Liver (tissue), 9 donors: ENCODE results near the gene TSPEAR. TPM values are rescaled to one million over a fixed set of nuclear protein-coding genes. Genes with fewer than 3 reads are reported as not detected.

Experiments
- DNase-seq: peaks from one replicate; pipeline ENCODE4 v3.0.0-alpha.2; 2017; ENCODE audit warnings: low spot score
- H3K27ac ChIP-seq, 2 donors: one replicate each; pipeline ENCODE4 v1.7.0; 2013; ENCODE audit warnings: inconsistent platforms in 2 of 2, low read length in 2 of 2, control low read depth in 1 of 2, low read depth in 1 of 2, mild to moderate bottlenecking in 1 of 2
- H3K27me3 ChIP-seq, 4 donors: one replicate each; pipeline versions ENCODE4 v1.6.1 to v1.7.0; 2013; ENCODE audit warnings: low read length in 3 of 4, inconsistent platforms in 1 of 4, mild to moderate bottlenecking in 1 of 4, moderate library complexity in 1 of 4; ENCODE audit not compliant: control insufficient read depth in 4 of 4, insufficient read depth in 4 of 4
- H3K36me3 ChIP-seq, 4 donors: one replicate each; pipeline versions ENCODE4 v1.6.1 to v1.7.0; 2013; ENCODE audit warnings: low read length in 3 of 4, mild to moderate bottlenecking in 3 of 4, low read depth in 1 of 4, moderate library complexity in 1 of 4; ENCODE audit not compliant: control insufficient read depth in 4 of 4, insufficient read depth in 3 of 4
- H3K4me1 ChIP-seq, 4 donors: one replicate each; pipeline versions ENCODE4 v1.6.1 to v1.7.0; 2013; ENCODE audit warnings: low read length in 3 of 4, mild to moderate bottlenecking in 3 of 4, moderate library complexity in 1 of 4; ENCODE audit not compliant: control insufficient read depth in 4 of 4, insufficient read depth in 4 of 4
- H3K4me3 ChIP-seq, 3 donors: one replicate each; pipeline versions ENCODE4 v1.6.1 to v1.7.0; 2013; ENCODE audit warnings: low read length in 3 of 3, control low read depth in 1 of 3, low read depth in 1 of 3, mild to moderate bottlenecking in 1 of 3
- H3K9ac ChIP-seq, 2 donors: one replicate each; pipeline ENCODE4 v1.7.0; 2013; ENCODE audit warnings: low read length in 2 of 2, mild to moderate bottlenecking in 2 of 2, moderate library complexity in 2 of 2, control low read depth in 1 of 2, low read depth in 1 of 2
- H3K9me3 ChIP-seq, 4 donors: one replicate each; pipeline versions ENCODE4 v1.6.1 to v1.7.0; 2013; ENCODE audit warnings: low read length in 3 of 4; ENCODE audit not compliant: control insufficient read depth in 4 of 4
- CTCF ChIP-seq: fragments of 150-350 bp; IDR thresholded peaks from 2 replicates; pipeline ENCODE4 v1.5.1; 2017; ENCODE audit warnings: improper control_type of control experiment, low read depth, low read length; ENCODE audit not compliant: missing input control
- EGR1 ChIP-seq, 2 donors: IDR thresholded peaks; 2 replicates each; pipeline ENCODE4 v1.6.1; 2016 to 2018; ENCODE audit warnings: antibody characterized with exemption in 2 of 2, low read depth in 2 of 2
- FOXA1 ChIP-seq: IDR thresholded peaks from 2 replicates; pipeline ENCODE4 v1.6.1; 2016; ENCODE audit warnings: antibody characterized with exemption
- FOXA2 ChIP-seq: IDR thresholded peaks from 2 replicates; pipeline ENCODE4 v1.6.1; 2016; ENCODE audit warnings: antibody characterized with exemption
- GABPA ChIP-seq, 2 donors: IDR thresholded peaks in 1 of 2; conservative IDR thresholded peaks in 1 of 2; 2 replicates each; pipeline ENCODE4 v1.6.1; 2016; ENCODE audit warnings: antibody characterized with exemption in 2 of 2, mild to moderate bottlenecking in 1 of 2, moderate library complexity in 1 of 2
- HNF4A ChIP-seq, 2 donors: conservative IDR thresholded peaks; 2 replicates each; pipeline ENCODE4 v1.6.1; 2016; ENCODE audit warnings: antibody characterized with exemption in 2 of 2, mild to moderate bottlenecking in 2 of 2
- HNF4G ChIP-seq: IDR thresholded peaks from 2 replicates; pipeline ENCODE4 v1.6.1; 2016; ENCODE audit warnings: antibody characterized with exemption
- JUND ChIP-seq, 2 donors: IDR thresholded peaks; 2 replicates each; pipeline ENCODE4 v1.6.1; 2016; ENCODE audit warnings: antibody characterized with exemption in 2 of 2
- NR2F2 ChIP-seq: IDR thresholded peaks from 2 replicates; pipeline ENCODE4 v1.6.1; 2016; ENCODE audit warnings: antibody characterized with exemption
- RAD21 ChIP-seq, 2 donors: IDR thresholded peaks; 2 replicates each; pipeline ENCODE4 v1.6.1; 2016; ENCODE audit warnings: antibody characterized with exemption in 2 of 2, mild to moderate bottlenecking in 2 of 2
- REST ChIP-seq: IDR thresholded peaks from 2 replicates; pipeline ENCODE4 v1.6.1; 2016; ENCODE audit warnings: antibody characterized with exemption, mild to moderate bottlenecking
- RXRA ChIP-seq, 2 donors: IDR thresholded peaks; 2 replicates each; pipeline ENCODE4 v1.6.1; 2017 to 2018; ENCODE audit warnings: antibody characterized with exemption in 2 of 2, mild to moderate bottlenecking in 1 of 2
- SP1 ChIP-seq: IDR thresholded peaks from 2 replicates; pipeline ENCODE4 v1.6.1; 2018; ENCODE audit warnings: antibody characterized with exemption, mild to moderate bottlenecking
- TAF1 ChIP-seq: conservative IDR thresholded peaks from 2 replicates; pipeline ENCODE4 v1.6.1; 2016; ENCODE audit warnings: antibody characterized with exemption, mild to moderate bottlenecking
- YY1 ChIP-seq: IDR thresholded peaks from 2 replicates; pipeline ENCODE4 v1.6.1; 2016; ENCODE audit warnings: antibody characterized with exemption, mild to moderate bottlenecking
- ZBTB33 ChIP-seq: IDR thresholded peaks from 2 replicates; pipeline ENCODE4 v1.6.1; 2016; ENCODE audit warnings: antibody characterized with exemption
- WGBS: extraction: QIAGEN DNeasy Blood & Tissue Kit; methylation state at CpG from one replicate; pipeline ENCODE4 v1.1.7; 2013; 5-methylcytosine and 5-hydroxymethylcytosine counted together
- polyA plus RNA-seq, 2 donors: library from polyadenylated mRNA; stranded (reverse) in 1 of 2; unstranded in 1 of 2; fragments of 200-250 nt in 1 of 2; fragments of >200 nt in 1 of 2; fragmentation: Nextera tagmentation in 1 of 2; extraction: Ambion mirVana in 1 of 2; gene quantifications; one replicate each; pipeline versions ENCODE4 v1.2.1 to v1.2.3, GENCODE V29; 2013 to 2015
- total RNA-seq, 2 donors: library from RNA; depleted of rRNA; stranded (reverse); fragments of >200 nt; gene quantifications; one replicate each; pipeline ENCODE4 v1.2.3, GENCODE V29; 2014
- TF ChIP-seq, protein P1 (sequence below): IDR thresholded peaks from 2 replicates; pipeline ENCODE4 v1.6.1; 2016; ENCODE audit warnings: antibody characterized with exemption
- TF ChIP-seq, protein P2 (sequence below): IDR thresholded peaks from 2 replicates; pipeline ENCODE4 v1.6.1; 2016; ENCODE audit warnings: antibody characterized with exemption
- donor health status: healthy.
- donor health status: healthy.
- donor health status: healthy.
- donor health status: healthy.
- donor health status: healthy.

The TSPEAR gene
- total and polyA plus RNA-seq, 4 donors, result under 0.01 to 0.14 (median 0.01) TPM; not detected in 1

DNA sequence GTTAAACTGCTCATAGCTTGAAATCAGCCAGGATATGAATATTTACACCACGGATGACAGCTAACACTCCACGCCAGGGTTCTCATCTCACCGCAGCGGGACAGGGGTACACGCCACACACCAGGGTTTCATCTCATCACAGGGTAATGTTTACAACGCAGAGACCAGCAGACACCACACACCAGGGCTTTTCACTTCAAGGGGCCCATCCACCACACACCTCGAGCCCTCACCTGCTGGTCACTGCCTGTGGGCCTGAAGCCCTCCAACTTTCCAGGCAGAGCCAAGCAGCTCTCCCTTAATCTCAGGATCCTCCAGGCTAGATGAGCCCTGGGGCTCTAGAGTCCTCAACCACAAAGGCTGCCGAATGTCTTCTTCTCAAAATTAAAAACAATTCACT, 15.7 kb downstream of the TSPEAR start:
- Histone ChIP-seq H3K4me3 (no peak overlapping the region), H3K9ac (no peak overlapping the region), H3K36me3 (no peaks in the 10 kb centered on the region), H3K27ac (no peak overlapping the region), H3K4me1 (no peaks in the 10 kb centered on the region), H3K27me3 (peaks cover 0 to 12% (median 5%) of the 10 kb centered on the region in 4 donors), H3K9me3 (peaks cover 0 to 18% (median 2%) of the 10 kb centered on the region in 4 donors)
- 77% methylated on average over 8 of the region's 8 CpGs for WGBS
- DNase-seq, result peak; percentile 8
- TF ChIP-seq, protein P1, sequence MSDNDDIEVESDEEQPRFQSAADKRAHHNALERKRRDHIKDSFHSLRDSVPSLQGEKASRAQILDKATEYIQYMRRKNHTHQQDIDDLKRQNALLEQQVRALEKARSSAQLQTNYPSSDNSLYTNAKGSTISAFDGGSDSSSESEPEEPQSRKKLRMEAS, result no peak
- TF ChIP-seq CTCF (no peak), FOXA1 (no peak), GABPA (IDR thresholded peaks at IDR 0.05 in 1 of 2, conservative IDR thresholded peaks at IDR 0.05 in 1 of 2) (no peak), TAF1 (no peak), ZBTB33 (no peak), SP1 (no peak), HNF4G (no peak), HNF4A (conservative IDR thresholded peaks at IDR 0.05) (no peak), NR2F2 (no peak), RXRA (IDR thresholded peaks at IDR 0.05) (no peak), JUND (IDR thresholded peaks at IDR 0.05) (no peak), YY1 (no peak), REST (no peak), EGR1 (IDR thresholded peaks at IDR 0.05; ENCODE audit: low read depth in 2 of 2) (no peak)
- TF ChIP-seq, protein P2, sequence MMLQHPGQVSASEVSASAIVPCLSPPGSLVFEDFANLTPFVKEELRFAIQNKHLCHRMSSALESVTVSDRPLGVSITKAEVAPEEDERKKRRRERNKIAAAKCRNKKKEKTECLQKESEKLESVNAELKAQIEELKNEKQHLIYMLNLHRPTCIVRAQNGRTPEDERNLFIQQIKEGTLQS, result no peak

GRCh38 chr21:44695184-44695583, 16.2 kb downstream of the TSPEAR start:
- Histone ChIP-seq H3K27ac (no peak overlapping the region), H3K27me3 (peaks cover 0 to 10% (median 4%) of the 10 kb centered on the region in 4 donors), H3K9me3 (peaks cover 0 to 18% (median 2%) of the 10 kb centered on the region in 4 donors), H3K36me3 (no peaks in the 10 kb centered on the region), H3K4me1 (no peaks in the 10 kb centered on the region), H3K4me3 (no peak overlapping the region), H3K9ac (no peak overlapping the region)
- no peak for DNase-seq
- 58% methylated on average over 8 of the region's 8 CpGs for WGBS
- TF ChIP-seq REST (no peak), YY1 (no peak), CTCF (no peak), NR2F2 (no peak), FOXA2 (no peak), JUND (IDR thresholded peaks at IDR 0.05) (no peak), HNF4A (conservative IDR thresholded peaks at IDR 0.05) (no peak), RAD21 (IDR thresholded peaks at IDR 0.05) (no peak), HNF4G (no peak), EGR1 (IDR thresholded peaks at IDR 0.05; ENCODE audit: low read depth in 2 of 2) (no peak)
- TF ChIP-seq, protein P2, result no peak
